A549 (cell line): Measurements from ENCODE around the gene ASIC2. TPM values are rescaled to one million over a fixed set of nuclear protein-coding genes. Genes with fewer than 3 reads are reported as not detected.
A peak's percentile ranks its signal among the peaks of the same experiment; 100 is the strongest.

Source experiments
- ATAC-seq, 2 experiments: fragments of 200-7000 bp in 1 of 2; fragments of >200 bp in 1 of 2; cut with Nextera tagmentation in 1 of 2; cut with Tn5 transposase in 1 of 2; 3 replicates each; pipeline versions ENCODE4 v1.8.0 to v1.9.1; 2018 to 2020; ENCODE audit warnings: mild to moderate bottlenecking in 1 of 2, moderate library complexity in 1 of 2
- CTCF ChIA-PET: fragments of 300-600 bp; sonication (Branson Sonifier 250); formaldehyde crosslinking; extraction: SDS; loops from one replicate; lab custom pipeline; 2021; ENCODE audit warnings: antibody characterized with exemption, inconsistent platforms; lab: Yijun Ruan, JAX
- POLR2A ChIA-PET: fragments of 350-600 bp; formaldehyde crosslinking; extraction: SDS; loops from one replicate; lab custom pipeline; 2021; ENCODE audit warnings: antibody characterized with exemption, inconsistent platforms; lab: Yijun Ruan, JAX
- DNase-seq, 2 experiments: peaks; one replicate each; pipeline versions ENCODE4 v3.0.0 to v3.0.0-alpha.2; 2011 to 2016; ENCODE audit warnings: low read depth in 1 of 2, low spot score in 1 of 2
- FAIRE-seq: peaks from 2 replicates; lab custom pipeline; 2011; peaks lifted over from hg19 to GRCh38; lab: Jason Lieb, UNC
- H3K27ac ChIP-seq, 2 experiments: fragments of >200 bp; sonication (Bioruptor Twin); formaldehyde crosslinking; 3 replicates each; pipeline ENCODE4 v1.5.1; 2016 to 2017
- H3K4me1 ChIP-seq: fragments of >200 bp; sonication (Bioruptor Twin); formaldehyde crosslinking; 3 replicates; pipeline ENCODE4 v1.6.1; 2016
- H3K4me2 ChIP-seq: fragments of >200 bp; sonication (Bioruptor Twin); formaldehyde crosslinking; 3 replicates; pipeline ENCODE4 v1.6.1; 2016
- H3K4me3 ChIP-seq: fragments of >200 bp; sonication (Bioruptor Twin); formaldehyde crosslinking; 3 replicates; pipeline ENCODE4 v1.5.1; 2016
- H3K9me3 ChIP-seq: fragments of >200 bp; sonication (Bioruptor Twin); formaldehyde crosslinking; 3 replicates; pipeline ENCODE4 v1.6.1; 2016
- ATOH8 ChIP-seq: fragments of 250-450 bp; sonication (Bioruptor Pico); IDR thresholded peaks from 2 replicates; pipeline ENCODE4 v1.5.0; 2020; ENCODE audit warnings: low read depth, mild to moderate bottlenecking, moderate library complexity
- CEBPB ChIP-seq, 2 experiments: fragments of >200 bp in 1 of 2; sonication (Bioruptor Twin) in 1 of 2; formaldehyde crosslinking in 1 of 2; IDR thresholded peaks; 2 replicates each; pipeline ENCODE4 v1.6.1; 2012 to 2016
- CHD2 ChIP-seq: fragments of 150-350 bp; IDR thresholded peaks from 2 replicates; pipeline ENCODE4 v1.6.1; 2014; ENCODE audit warnings: low read length; ENCODE audit not compliant: partially characterized antibody
- CHD4 ChIP-seq: fragments of 200-600 bp; sonication (generic); IDR thresholded peaks from 2 replicates; pipeline ENCODE4 v1.6.1; 2016; ENCODE audit warnings: antibody characterized with exemption, mild to moderate bottlenecking, borderline replicate concordance
- CTCF ChIP-seq: fragments of >200 bp; sonication (Bioruptor Twin); formaldehyde crosslinking; IDR thresholded peaks from 3 replicates; pipeline ENCODE4 v1.5.1; 2016
- EHF ChIP-seq: fragments of 250-450 bp; sonication (Bioruptor Pico); IDR thresholded peaks from 2 replicates; pipeline ENCODE4 v1.5.0; 2020; ENCODE audit warnings: mild to moderate bottlenecking
- FOXS1 ChIP-seq: fragments of 250-450 bp; sonication (Bioruptor Pico); IDR thresholded peaks from 2 replicates; pipeline ENCODE4 v1.5.0; 2020; ENCODE audit warnings: mild to moderate bottlenecking, moderate library complexity
- HDAC2 ChIP-seq: fragments of 200-600 bp; sonication (generic); IDR thresholded peaks from 2 replicates; pipeline ENCODE4 v1.6.1; 2016
- HES2 ChIP-seq: fragments of >200 bp; sonication (Bioruptor Twin); formaldehyde crosslinking; IDR thresholded peaks from 2 replicates; pipeline ENCODE4 v1.6.1; 2016
- KDM5A ChIP-seq: fragments of 200-600 bp; sonication (generic); IDR thresholded peaks from 2 replicates; pipeline ENCODE4 v1.6.1; 2016; ENCODE audit warnings: antibody characterized with exemption, mild to moderate bottlenecking
- MAFK ChIP-seq: fragments of 450-650 bp; IDR thresholded peaks from 2 replicates; pipeline ENCODE4 v1.6.1; 2014; ENCODE audit not compliant: partially characterized antibody
- MAX ChIP-seq: IDR thresholded peaks from 2 replicates; pipeline ENCODE4 v1.6.1; 2012
- MYC ChIP-seq: IDR thresholded peaks from 2 replicates; pipeline ENCODE4 v1.6.1; 2012; ENCODE audit warnings: mild to moderate bottlenecking, inconsistent platforms, low read length, improper control_type of control experiment, borderline replicate concordance
- NPAS2 ChIP-seq: fragments of 250-450 bp; sonication (Bioruptor Pico); IDR thresholded peaks from 2 replicates; pipeline ENCODE4 v1.8.0; 2022; ENCODE audit warnings: mild to moderate bottlenecking, moderate library complexity, borderline replicate concordance
- PHF8 ChIP-seq: fragments of 200-600 bp; sonication (generic); IDR thresholded peaks from 2 replicates; pipeline ENCODE4 v1.6.1; 2016; ENCODE audit warnings: low read depth, mild to moderate bottlenecking, antibody characterized with exemption, moderate library complexity, borderline replicate concordance
- POLR2AphosphoS2 ChIP-seq: conservative IDR thresholded peaks from 2 replicates; pipeline ENCODE4 v1.6.1; 2012; ENCODE audit warnings: low read length, improper control_type of control experiment, inconsistent platforms
- REST ChIP-seq: fragments of 200-600 bp; sonication (generic); IDR thresholded peaks from 2 replicates; pipeline ENCODE4 v1.6.1; 2016; ENCODE audit warnings: antibody characterized with exemption, mild to moderate bottlenecking, moderate library complexity
- RFX5 ChIP-seq: fragments of 450-650 bp; IDR thresholded peaks from 2 replicates; pipeline ENCODE4 v1.7.1; 2014; ENCODE audit warnings: antibody characterized with exemption, mild to moderate bottlenecking, moderate library complexity
- TFCP2L1 ChIP-seq: fragments of 250-450 bp; sonication (Bioruptor Pico); IDR thresholded peaks from 2 replicates; pipeline ENCODE4 v1.5.0; 2021; ENCODE audit warnings: mild to moderate bottlenecking
- USF2 ChIP-seq: fragments of 450-650 bp; IDR thresholded peaks from 2 replicates; pipeline ENCODE4 v1.6.1; 2014; ENCODE audit warnings: antibody characterized with exemption
- ZNF302 ChIP-seq: fragments of 250-450 bp; sonication (Bioruptor Pico); IDR thresholded peaks from 2 replicates; pipeline ENCODE4 v1.9.0; 2021; ENCODE audit warnings: inconsistent platforms, mild to moderate bottlenecking, moderate library complexity
- ZSCAN20 ChIP-seq: fragments of 250-450 bp; sonication (Bioruptor Pico); IDR thresholded peaks from 2 replicates; pipeline ENCODE4 v1.8.0; 2022; ENCODE audit warnings: mild to moderate bottlenecking, moderate library complexity
- WGBS: methylation state at CpG from one replicate; pipeline ENCODE4 v1.1.6; 2017; ENCODE audit errors: missing lambda C conversion rate; 5-methylcytosine and 5-hydroxymethylcytosine counted together
- polyA plus RNA-seq, 4 experiments: library from polyadenylated mRNA; depleted of rRNA in 3 of 4; stranded (reverse); fragments of >200 nt; fragmentation: RNase III in 1 of 4; extraction: RNeasy Plus Mini Kit Qiagen cat#74134 plus additional on column Dnase treatment in 1 of 4; gene quantifications; 2 replicates in 3 of 4; 3 replicates in 1 of 4; pipeline ENCODE4 v1.2.3, GENCODE V29; 2011 to 2017

Gene ASIC2
- polyA plus RNA-seq, 2 of the 4 experiments (the other 2 are of a cell fraction), result 1.5 to 1.9 TPM

- TF ChIP-seq ATOH8 (CRISPR knock-in tag), result no peak
- TF ChIP-seq PHF8, result no peak
Observed at GRCh38 chr17:33322063-33322462, 29.0 kb upstream of the ASIC2 start (continued).

GRCh38 chr17:33318241-33318640 lies 25.1 kb upstream of the ASIC2 start:
- Histone ChIP-seq H3K4me2 (no peak overlapping the region), H3K9me3 (no peaks in the 10 kb centered on the region), H3K27ac (no peak overlapping the region), H3K4me3 (no peak overlapping the region), H3K4me1 (no peaks in the 10 kb centered on the region)
- ChIA-PET CTCF (interaction anchor here (0.6 to 1.7 kb wide), 4 partner anchors 13 to 78 kb away, joined by 3 to 7 read pairs (median 4); no protein-coding TSS in a partner anchor), POLR2A (no interaction called here)
- no peak for TF ChIP-seq CTCF
- TF ChIP-seq TFCP2L1 (CRISPR knock-in tag), result no peak
- TF ChIP-seq ZSCAN20 (CRISPR knock-in tag), result no peak
- TF ChIP-seq USF2, result no peak
- no peak for TF ChIP-seq MAX
- TF ChIP-seq POLR2AphosphoS2, result no peak
- no peak for TF ChIP-seq RFX5
- no peak for TF ChIP-seq NPAS2 (CRISPR knock-in tag)
- no peak for TF ChIP-seq CHD4
- no peak for TF ChIP-seq KDM5A
- no peak for TF ChIP-seq ZNF302 (CRISPR knock-in tag)
- TF ChIP-seq CHD2, result no peak
- TF ChIP-seq FOXS1 (CRISPR knock-in tag), result no peak
- TF ChIP-seq MAFK, result no peak
- no peak for FAIRE-seq
- ATAC-seq, result no peak
- no peak for DNase-seq
- 8% methylated on average over 3 of the region's 3 CpGs for WGBS

- H3K27ac ChIP-seq, result no peak overlapping the region
- FAIRE-seq (no peak), ATAC-seq (no peak)
Observed at GRCh38 chr17:33316746-33317145, 23.7 kb upstream of the ASIC2 start.

GRCh38 chr17:33310296-33310695 lies 17.2 kb upstream of the ASIC2 start:
- peak; percentile 79 for FAIRE-seq

More at GRCh38 chr17:33316746-33317145, 23.7 kb upstream of the ASIC2 start:
- TF ChIP-seq CEBPB (IDR thresholded peaks at IDR 0.05), result no peak
- no peak for DNase-seq
- no peak overlapping the region for H3K4me2 ChIP-seq
- H3K4me3 ChIP-seq, result no peak overlapping the region
- WGBS, result 44% methylated on average over 6 of the region's 6 CpGs
- ChIA-PET POLR2A (no interaction called here), CTCF (interaction anchor here (1.2 to 1.7 kb wide), 2 partner anchors 15 to 22 kb away, joined by 3 to 7 read pairs; no protein-coding TSS in a partner anchor)
- H3K4me1 ChIP-seq, result no peaks in the 10 kb centered on the region
- H3K9me3 ChIP-seq, result no peaks in the 10 kb centered on the region

More at GRCh38 chr17:33310296-33310695, 17.2 kb upstream of the ASIC2 start:
- POLR2A ChIA-PET, result no interaction called here
- CTCF ChIA-PET, result interaction anchor here (6.1 kb wide), 1 partner anchor 19 kb away, joined by 34 read pairs; the partner anchor contains the start of gene ASIC2
- 0% methylated on average over 2 of the region's 2 CpGs for WGBS
- H3K4me2 ChIP-seq, result no peak overlapping the region
- no peaks in the 10 kb centered on the region for H3K9me3 ChIP-seq
- TF ChIP-seq RFX5 (no peak), MYC (no peak), ZNF302 (CRISPR knock-in tag) (no peak), EHF (CRISPR knock-in tag) (no peak), REST (no peak), CHD4 (no peak), HES2 (no peak), HDAC2 (no peak)
- H3K27ac ChIP-seq, result no peak overlapping the region
- DNase-seq, result no peak
- ATAC-seq, result no peak
- no peaks in the 10 kb centered on the region for H3K4me1 ChIP-seq
- no peak overlapping the region for H3K4me3 ChIP-seq
